WTC11 (cell line): Measurements from ENCODE around the gene COL5A1.

ENCODE experiments used
- ATF3 ChIP-seq: sonication (generic); formaldehyde crosslinking; conservative IDR thresholded peaks from 2 replicates; pipeline ENCODE4 v1.8.1; 2022; ENCODE audit warnings: mild to moderate bottlenecking, missing genetic modification reagents
- NFE2L1 ChIP-seq: sonication (generic); formaldehyde crosslinking; IDR thresholded peaks from 2 replicates; pipeline ENCODE4 v1.8.1; 2023; ENCODE audit warnings: missing genetic modification reagents
- SMAD3 ChIP-seq: sonication (generic); formaldehyde crosslinking; IDR thresholded peaks from 2 replicates; pipeline ENCODE4 v1.8.0; 2022; ENCODE audit warnings: missing genetic modification reagents, mild to moderate bottlenecking, borderline replicate concordance
- TF ChIP-seq, protein P1 (sequence below): sonication (generic); formaldehyde crosslinking; IDR thresholded peaks from 2 replicates; pipeline ENCODE4 v1.8.0; 2022; ENCODE audit warnings: missing genetic modification reagents

- no peak for TF ChIP-seq NFE2L1 (CRISPR knock-in tag)
- TF ChIP-seq SMAD3 (CRISPR knock-in tag): no peak
- TF ChIP-seq, protein P1, sequence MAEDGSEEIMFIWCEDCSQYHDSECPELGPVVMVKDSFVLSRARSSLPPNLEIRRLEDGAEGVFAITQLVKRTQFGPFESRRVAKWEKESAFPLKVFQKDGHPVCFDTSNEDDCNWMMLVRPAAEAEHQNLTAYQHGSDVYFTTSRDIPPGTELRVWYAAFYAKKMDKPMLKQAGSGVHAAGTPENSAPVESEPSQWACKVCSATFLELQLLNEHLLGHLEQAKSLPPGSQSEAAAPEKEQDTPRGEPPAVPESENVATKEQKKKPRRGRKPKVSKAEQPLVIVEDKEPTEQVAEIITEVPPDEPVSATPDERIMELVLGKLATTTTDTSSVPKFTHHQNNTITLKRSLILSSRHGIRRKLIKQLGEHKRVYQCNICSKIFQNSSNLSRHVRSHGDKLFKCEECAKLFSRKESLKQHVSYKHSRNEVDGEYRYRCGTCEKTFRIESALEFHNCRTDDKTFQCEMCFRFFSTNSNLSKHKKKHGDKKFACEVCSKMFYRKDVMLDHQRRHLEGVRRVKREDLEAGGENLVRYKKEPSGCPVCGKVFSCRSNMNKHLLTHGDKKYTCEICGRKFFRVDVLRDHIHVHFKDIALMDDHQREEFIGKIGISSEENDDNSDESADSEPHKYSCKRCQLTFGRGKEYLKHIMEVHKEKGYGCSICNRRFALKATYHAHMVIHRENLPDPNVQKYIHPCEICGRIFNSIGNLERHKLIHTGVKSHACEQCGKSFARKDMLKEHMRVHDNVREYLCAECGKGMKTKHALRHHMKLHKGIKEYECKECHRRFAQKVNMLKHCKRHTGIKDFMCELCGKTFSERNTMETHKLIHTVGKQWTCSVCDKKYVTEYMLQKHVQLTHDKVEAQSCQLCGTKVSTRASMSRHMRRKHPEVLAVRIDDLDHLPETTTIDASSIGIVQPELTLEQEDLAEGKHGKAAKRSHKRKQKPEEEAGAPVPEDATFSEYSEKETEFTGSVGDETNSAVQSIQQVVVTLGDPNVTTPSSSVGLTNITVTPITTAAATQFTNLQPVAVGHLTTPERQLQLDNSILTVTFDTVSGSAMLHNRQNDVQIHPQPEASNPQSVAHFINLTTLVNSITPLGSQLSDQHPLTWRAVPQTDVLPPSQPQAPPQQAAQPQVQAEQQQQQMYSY: no peak
- no peak for TF ChIP-seq ATF3
These were observed 174.0 kb downstream of the COL5A1 start for GRCh38 chr9:134815435-134816214.
